HFFc6 (cell line): ENCODE measurements around the gene LST1. TPM values are rescaled to one million over a fixed set of nuclear protein-coding genes. Genes with fewer than 3 reads are reported as not detected.
A peak's percentile ranks its signal among the peaks of the same experiment; 100 is the strongest.

Source experiments
- DNase-seq: peaks from one replicate; pipeline ENCODE4 v3.0.0-alpha.2; 2018
- H3K27ac Mint-ChIP-seq: 2 replicates; pipeline ENCODE4 v1.8.0; 2020; ENCODE audit warnings: mild to moderate bottlenecking, mixed read lengths
- H3K27me3 Mint-ChIP-seq: 2 replicates; pipeline ENCODE4 v1.8.0; 2021; ENCODE audit warnings: mild to moderate bottlenecking, moderate library complexity, mixed read lengths; ENCODE audit not compliant: insufficient read depth
- H3K36me3 Mint-ChIP-seq: 2 replicates; pipeline ENCODE4 v1.8.0; 2021; ENCODE audit warnings: low read depth, mixed read lengths
- H3K4me1 Mint-ChIP-seq: 2 replicates; pipeline ENCODE4 v1.8.0; 2020; ENCODE audit warnings: low read depth, mixed read lengths
- H3K4me3 Mint-ChIP-seq: 2 replicates; pipeline ENCODE4 v1.8.0; 2020; ENCODE audit warnings: mild to moderate bottlenecking, moderate library complexity, mixed read lengths
- H3K9me3 Mint-ChIP-seq: 2 replicates; pipeline ENCODE4 v1.8.0; 2020; ENCODE audit warnings: mild to moderate bottlenecking, mixed read lengths
- CTCF ChIP-seq: fragments of 200-600 bp; sonication (generic); IDR thresholded peaks from 2 replicates; pipeline ENCODE4 v1.5.0; 2021; ENCODE audit warnings: antibody characterized with exemption, mild to moderate bottlenecking
- total RNA-seq, 6 experiments: library from RNA; stranded (reverse); fragmentation: NEBNext Ultra II Directional; extraction: Animal tissue kit (Norgen Biotek cat#: 25700); gene quantifications; 2 replicates in 1 of 6; 3 replicates in 5 of 6; pipeline ENCODE4 v1.2.3, GENCODE V29; 2021

Gene LST1
- total RNA-seq, 6 experiments from 2014 or later: not detected

- Mint-ChIP-seq H3K9me3 (no peaks in the 10 kb centered on the region), H3K27me3 (peaks cover 11% of the 10 kb centered on the region), H3K36me3 (no peaks in the 10 kb centered on the region), H3K27ac (no peak overlapping the region; the same call in 1 of the 2 replicates), H3K4me3 (no peak overlapping the region), H3K4me1 (peaks cover 38% of the 10 kb centered on the region)
- TF ChIP-seq CTCF: no peak
- DNase-seq: no peak
Measured at GRCh38 chr6:31576897-31577578, 9.0 kb upstream of the LST1 start.

GRCh38 chr6:31577579-31577966, 8.5 kb upstream of the LST1 start:
- no peaks in the 10 kb centered on the region for H3K36me3 Mint-ChIP-seq

GRCh38 chr6:31578184-31579118, 7.6 kb upstream of the LST1 start:
- no peak for TF ChIP-seq CTCF
- Mint-ChIP-seq H3K4me3 (no peak overlapping the region), H3K27ac (no peak overlapping the region), H3K27me3 (peaks cover 6% of the 10 kb centered on the region), H3K4me1 (peaks cover 37% of the 10 kb centered on the region), H3K36me3 (no peaks in the 10 kb centered on the region), H3K9me3 (no peaks in the 10 kb centered on the region)
- DNase-seq: no peak

More at GRCh38 chr6:31577579-31577966, 8.5 kb upstream of the LST1 start:
- DNase-seq: no peak
- Mint-ChIP-seq H3K4me1 (peaks cover 39% of the 10 kb centered on the region), H3K27me3 (peaks cover 11% of the 10 kb centered on the region), H3K27ac (no peak overlapping the region), H3K9me3 (no peaks in the 10 kb centered on the region), H3K4me3 (no peak overlapping the region)
- no peak for TF ChIP-seq CTCF

- peaks cover 3% of the 10 kb centered on the region; the same call in 1 of the 2 replicates for H3K27me3 Mint-ChIP-seq
- no peak for TF ChIP-seq CTCF
- H3K27ac Mint-ChIP-seq: no peak overlapping the region
- no peak for DNase-seq
- H3K4me1 Mint-ChIP-seq: peaks cover 30% of the 10 kb centered on the region
- no peak overlapping the region for H3K4me3 Mint-ChIP-seq
- no peaks in the 10 kb centered on the region for H3K9me3 Mint-ChIP-seq
- H3K36me3 Mint-ChIP-seq: no peaks in the 10 kb centered on the region
Measured at GRCh38 chr6:31579119-31579505, 7.0 kb upstream of the LST1 start.

- Mint-ChIP-seq H3K27ac (no peak overlapping the region), H3K27me3 (peaks cover 3% of the 10 kb centered on the region; the same call in 1 of the 2 replicates), H3K36me3 (no peaks in the 10 kb centered on the region), H3K9me3 (no peaks in the 10 kb centered on the region), H3K4me3 (peak overlapping the region; percentile 98), H3K4me1 (peaks cover 27% of the 10 kb centered on the region)
- TF ChIP-seq CTCF: no peak
- no peak for DNase-seq
Measured at GRCh38 chr6:31579546-31580437, 6.3 kb upstream of the LST1 start.
